ENCODE measurements around the gene KRI1. TPM values are rescaled to one million over a fixed set of nuclear protein-coding genes. Genes with fewer than 3 reads are reported as not detected.
A peak's percentile ranks its signal among the peaks of the same experiment; 100 is the strongest.

KRI1 gene
- total and polyA plus RNA-seq, 2 of the 8 experiments (the other 6 are each of a cell fraction or from before 2014, with no cell fraction given), result 14.2 to 45.2 TPM

- no peak overlapping the region for H3K27ac ChIP-seq (ENCODE audit: low read depth, low read length)
- peak overlapping the region; percentile 79 to 98 (median 88) for H3K4me3 ChIP-seq (ENCODE audit: extremely low read depth in 1 of 4, insufficient read depth in 2 of 4, low read depth in 3 of 4, low read length in 4 of 4)
- TF ChIP-seq SIRT6 (IDR thresholded peaks at IDR 0.05; ENCODE audit: low read length), result no peak
- 0 out of 2 replicates have a peak, but pooled peaks have one; percentile 48 for TF ChIP-seq TEAD4 (IDR thresholded peaks at IDR 0.05; ENCODE audit: low read depth, low read length)
- H4K8ac ChIP-seq (ENCODE audit: extremely low read depth, insufficient read depth, low read length), result peak overlapping the region; percentile 53
- H3K23me2 ChIP-seq (ENCODE audit: low read depth, low read length), result peaks cover 6% of the 10 kb centered on the region; the same call in 1 of the 2 replicates
- peaks cover 6% of the 10 kb centered on the region for H3K79me1 ChIP-seq (ENCODE audit: low read depth, low read length)
- DNase-seq (ENCODE audit: low read depth in 1 of 2, low spot score in 2 of 2) (peak in 1 of 2 experiments; percentile 57), FAIRE-seq (no peak)
- peak overlapping the region; percentile 25 for H3K18ac ChIP-seq (ENCODE audit: extremely low read depth, low read length)
- H3K79me2 ChIP-seq (ENCODE audit: control insufficient read depth in 1 of 2, insufficient read depth in 2 of 2, low read length in 2 of 2), result peaks cover 0 to 9% of the 10 kb centered on the region in 2 experiments; a peak in 1 of 4 replicates
- peak overlapping the region; percentile 32 for H3K56ac ChIP-seq (replicated peaks; ENCODE audit: insufficient read length, low read depth, low read length)
- H3K23ac ChIP-seq (ENCODE audit: insufficient read length), result no peak overlapping the region
- POLR2A ChIA-PET (ENCODE audit: partially characterized antibody), result interaction anchor here (0.7 to 4.4 kb wide), 12 partner anchors 9 to 53 kb away, joined by 3 to 26 read pairs (median 8); partner anchors contain the start of gene SLC44A2
- no peak overlapping the region for H2BK20ac ChIP-seq (ENCODE audit: low read length)
- no peak overlapping the region for H3K14ac ChIP-seq (ENCODE audit: insufficient read length)
- H3K9ac ChIP-seq (replicated peaks in 1 of 4; ENCODE audit: extremely low read depth in 1 of 4, low read depth in 3 of 4, low read length in 3 of 4), result peak overlapping the region; percentile 38 to 86 (median 70)
- no peak overlapping the region for H3K4ac ChIP-seq (replicated peaks; ENCODE audit: insufficient read length, low read depth, low read length)
- CTCF ChIA-PET (ENCODE audit: partially characterized antibody), result interaction anchor here (1.0 to 5.1 kb wide), 5 partner anchors 9 to 41 kb away, joined by 3 to 46 read pairs (median 4); no protein-coding TSS in a partner anchor
- no peak overlapping the region for H2AFZ ChIP-seq (ENCODE audit: low read length)
- H2BK15ac ChIP-seq (ENCODE audit: low read length), result 0 out of 2 replicates have a peak overlapping the region, but pooled peaks have one; percentile 18
- H2AK5ac ChIP-seq (ENCODE audit: low read depth, low read length), result peak overlapping the region; percentile 70; the same call in 1 of the 2 replicates
- H4K91ac ChIP-seq (replicated peaks; ENCODE audit: insufficient read length, low read length), result no peak overlapping the region
- peak overlapping the region; percentile 13 for H4K5ac ChIP-seq (ENCODE audit: insufficient read length, low read depth, low read length)
- 0 out of 2 replicates have a peak overlapping the region, but pooled peaks have one; percentile 52 for H2BK5ac ChIP-seq (ENCODE audit: low read depth, low read length)
- H3K36me3 ChIP-seq (ENCODE audit: control insufficient read depth in 2 of 4, insufficient read depth in 4 of 4, low read length in 3 of 4), result no peaks in the 10 kb centered on the region
- 18% methylated on average over 16 of the region's 19 CpGs; no CpG with 5 or more reads in 1 of the 2 experiments for WGBS, 2 experiments (ENCODE audit: extremely low coverage in 1 of 2, insufficient coverage in 1 of 2, insufficient read length in 1 of 2, insufficient replicate concordance in 2 of 2, low coverage in 1 of 2, low lambda C conversion rate in 2 of 2, missing lambda C conversion rate in 1 of 2)
- peak overlapping the region; percentile 80 to 94 for H3K4me2 ChIP-seq (ENCODE audit: insufficient read depth in 1 of 2, low read depth in 2 of 2, low read length in 2 of 2)
- H3K27me3 ChIP-seq (replicated peaks in 1 of 4; ENCODE audit: control insufficient read depth in 3 of 4, extremely low read depth in 1 of 4, insufficient read depth in 3 of 4, low read length in 3 of 4), result no peaks in the 10 kb centered on the region
- peaks cover 0 to 11% (median 7%) of the 10 kb centered on the region in 4 experiments; a peak in 6 of 7 replicates for H3K4me1 ChIP-seq (replicated peaks in 1 of 4; ENCODE audit: control insufficient read depth in 3 of 4, insufficient read depth in 4 of 4, low read length in 3 of 4)
- H2BK120ac ChIP-seq (replicated peaks; ENCODE audit: low read depth, low read length), result no peak overlapping the region
- H3K9me3 ChIP-seq (ENCODE audit: insufficient read depth in 2 of 2, low read depth in 1 of 2, low read length in 1 of 2), result no peaks in the 10 kb centered on the region
- 0 out of 2 replicates have a peak overlapping the region, but pooled peaks have one; percentile 29 for H2BK12ac ChIP-seq (ENCODE audit: low read depth, low read length)
- no peaks in the 10 kb centered on the region for H4K20me1 ChIP-seq (replicated peaks in 1 of 2; ENCODE audit: control insufficient read depth in 1 of 2, insufficient read depth in 2 of 2, low read length in 2 of 2)
Observed at GRCh38 chr19:10603084-10603872, 37.5 kb upstream of the KRI1 start.
